Mucosa of stomach (tissue), 1 donor: ENCODE results near the gene SLC12A8.

Experiments
- H3K27me3 ChIP-seq: one replicate; pipeline ENCODE4 v1.7.0; 2013; ENCODE audit warnings: mild to moderate bottlenecking, low read length; ENCODE audit not compliant: control insufficient read depth, insufficient read depth
- H3K36me3 ChIP-seq: one replicate; pipeline ENCODE4 v1.7.0; 2013; ENCODE audit warnings: low read length; ENCODE audit not compliant: control insufficient read depth, insufficient read depth
- H3K4me1 ChIP-seq: one replicate; pipeline ENCODE4 v1.7.0; 2013; ENCODE audit warnings: mild to moderate bottlenecking, low read length; ENCODE audit not compliant: control insufficient read depth, insufficient read depth
- H3K4me3 ChIP-seq: one replicate; pipeline ENCODE4 v1.7.0; 2013; ENCODE audit warnings: low read length
- H3K9ac ChIP-seq: one replicate; pipeline ENCODE4 v1.7.0; 2013; ENCODE audit warnings: mild to moderate bottlenecking, low read length, moderate library complexity
- H3K9me3 ChIP-seq: one replicate; pipeline ENCODE4 v1.7.0; 2013; ENCODE audit warnings: mild to moderate bottlenecking, low read length, moderate library complexity; ENCODE audit not compliant: control insufficient read depth
- donor health status: Pancreatic carcinoma.

SLC12A8 gene

GRCh38 chr3:125160606-125161371 lies 51.8 kb downstream of the SLC12A8 start:
- Histone ChIP-seq H3K4me3 (no peak overlapping the region), H3K9ac (no peak overlapping the region), H3K4me1 (peaks cover 47% of the 10 kb centered on the region), H3K36me3 (no peaks in the 10 kb centered on the region), H3K9me3 (no peaks in the 10 kb centered on the region), H3K27me3 (no peaks in the 10 kb centered on the region)

- H3K4me3 ChIP-seq = no peak overlapping the region
- H3K36me3 ChIP-seq = no peaks in the 10 kb centered on the region
- H3K9ac ChIP-seq = no peak overlapping the region
- no peaks in the 10 kb centered on the region for H3K9me3 ChIP-seq
- no peaks in the 10 kb centered on the region for H3K27me3 ChIP-seq
- peaks cover 16% of the 10 kb centered on the region for H3K4me1 ChIP-seq
Observed at GRCh38 chr3:125157183-125157582, 55.4 kb downstream of the SLC12A8 start.

- Histone ChIP-seq H3K4me3 (no peak overlapping the region), H3K4me1 (peaks cover 9% of the 10 kb centered on the region), H3K9me3 (no peaks in the 10 kb centered on the region), H3K27me3 (no peaks in the 10 kb centered on the region), H3K36me3 (no peaks in the 10 kb centered on the region), H3K9ac (no peak overlapping the region)
Observed at GRCh38 chr3:125156456-125156855, 56.1 kb downstream of the SLC12A8 start.

GRCh38 chr3:125154800-125155269 lies 57.7 kb downstream of the SLC12A8 start:
- Histone ChIP-seq H3K9ac (no peak overlapping the region), H3K4me3 (no peak overlapping the region), H3K9me3 (no peaks in the 10 kb centered on the region), H3K36me3 (no peaks in the 10 kb centered on the region), H3K27me3 (no peaks in the 10 kb centered on the region), H3K4me1 (no peaks in the 10 kb centered on the region)

- Histone ChIP-seq H3K9ac (no peak overlapping the region), H3K4me3 (no peak overlapping the region), H3K9me3 (no peaks in the 10 kb centered on the region), H3K27me3 (no peaks in the 10 kb centered on the region), H3K4me1 (peaks cover 2% of the 10 kb centered on the region), H3K36me3 (no peaks in the 10 kb centered on the region)
Observed at GRCh38 chr3:125154110-125154509, 58.4 kb downstream of the SLC12A8 start.

GRCh38 chr3:125152951-125153350 lies 59.6 kb downstream of the SLC12A8 start:
- H3K4me1 ChIP-seq = peaks cover 10% of the 10 kb centered on the region
- no peak overlapping the region for H3K4me3 ChIP-seq
- no peak overlapping the region for H3K9ac ChIP-seq
- H3K36me3 ChIP-seq = no peaks in the 10 kb centered on the region
- H3K9me3 ChIP-seq = no peaks in the 10 kb centered on the region
- H3K27me3 ChIP-seq = no peaks in the 10 kb centered on the region

- Histone ChIP-seq H3K9me3 (no peaks in the 10 kb centered on the region), H3K27me3 (no peaks in the 10 kb centered on the region), H3K36me3 (no peaks in the 10 kb centered on the region), H3K4me3 (no peak overlapping the region), H3K4me1 (peaks cover 10% of the 10 kb centered on the region), H3K9ac (no peak overlapping the region)
Observed at GRCh38 chr3:125151916-125152315, 60.6 kb downstream of the SLC12A8 start.

GRCh38 chr3:125151442-125151817 lies 61.1 kb downstream of the SLC12A8 start:
- no peaks in the 10 kb centered on the region for H3K9me3 ChIP-seq
- H3K4me1 ChIP-seq = peaks cover 10% of the 10 kb centered on the region

GRCh38 chr3:125150525-125151441 lies 61.8 kb downstream of the SLC12A8 start:
- H3K27me3 ChIP-seq = no peaks in the 10 kb centered on the region
- peaks cover 10% of the 10 kb centered on the region for H3K4me1 ChIP-seq
- no peak overlapping the region for H3K4me3 ChIP-seq
- H3K36me3 ChIP-seq = no peaks in the 10 kb centered on the region
- H3K9ac ChIP-seq = no peak overlapping the region
- no peaks in the 10 kb centered on the region for H3K9me3 ChIP-seq

More at GRCh38 chr3:125151442-125151817, 61.1 kb downstream of the SLC12A8 start:
- Histone ChIP-seq H3K36me3 (no peaks in the 10 kb centered on the region), H3K4me3 (no peak overlapping the region), H3K27me3 (no peaks in the 10 kb centered on the region), H3K9ac (no peak overlapping the region)

GRCh38 chr3:125149462-125149861 lies 63.1 kb downstream of the SLC12A8 start:
- Histone ChIP-seq H3K9me3 (no peaks in the 10 kb centered on the region), H3K4me1 (peaks cover 13% of the 10 kb centered on the region), H3K9ac (no peak overlapping the region), H3K27me3 (no peaks in the 10 kb centered on the region), H3K36me3 (no peaks in the 10 kb centered on the region), H3K4me3 (no peak overlapping the region)

GRCh38 chr3:125148836-125149235 lies 63.7 kb downstream of the SLC12A8 start:
- Histone ChIP-seq H3K36me3 (no peaks in the 10 kb centered on the region), H3K27me3 (no peaks in the 10 kb centered on the region), H3K9ac (no peak overlapping the region), H3K4me3 (no peak overlapping the region), H3K9me3 (no peaks in the 10 kb centered on the region), H3K4me1 (peaks cover 17% of the 10 kb centered on the region)
